Suprapubic skin (tissue), 4 donors: ENCODE measurements around the gene C22orf39. TPM values are rescaled to one million over a fixed set of nuclear protein-coding genes. Genes with fewer than 3 reads are reported as not detected.

Experiments used
- DNase-seq, 2 donors: peaks; one replicate each; pipeline ENCODE4 v3.0.0-alpha.2; 2019; ENCODE audit warnings: low spot score in 2 of 2
- H3K27ac ChIP-seq: fragments of 200-600 bp; sonication (generic); one replicate; pipeline ENCODE4 v1.5.1; 2019
- H3K27me3 ChIP-seq: fragments of 200-600 bp; sonication (generic); one replicate; pipeline ENCODE4 v1.5.1; 2019
- H3K36me3 ChIP-seq: fragments of 200-600 bp; sonication (generic); one replicate; pipeline ENCODE4 v1.5.1; 2019
- H3K4me1 ChIP-seq: fragments of 200-600 bp; sonication (generic); one replicate; pipeline ENCODE4 v1.5.1; 2019
- H3K4me3 ChIP-seq: fragments of 200-600 bp; sonication (generic); one replicate; pipeline ENCODE4 v1.5.1; 2019; ENCODE audit warnings: mild to moderate bottlenecking
- H3K9me3 ChIP-seq: fragments of 200-600 bp; sonication (generic); one replicate; pipeline ENCODE4 v1.5.1; 2019
- CTCF ChIP-seq, 2 donors: fragments of 200-600 bp in 1 of 2; fragments of 450-650 bp in 1 of 2; sonication (generic) in 1 of 2; IDR thresholded peaks; one replicate each; pipeline ENCODE4 v1.5.1; 2016 to 2019; ENCODE audit warnings: antibody characterized with exemption in 2 of 2, mild to moderate bottlenecking in 1 of 2, moderate library complexity in 1 of 2
- EP300 ChIP-seq: sonication (generic); formaldehyde crosslinking; IDR thresholded peaks from one replicate; pipeline ENCODE4 v1.6.1; 2017; ENCODE audit warnings: antibody characterized with exemption
- POLR2A ChIP-seq, 2 donors: fragments of 450-650 bp; IDR thresholded peaks; one replicate each; pipeline ENCODE4 v1.6.1; 2017; ENCODE audit warnings: antibody characterized with exemption in 2 of 2, mild to moderate bottlenecking in 2 of 2, moderate library complexity in 2 of 2
- POLR2AphosphoS5 ChIP-seq, 3 donors: sonication (generic); formaldehyde crosslinking; IDR thresholded peaks; one replicate each; pipeline ENCODE4 v1.6.1; 2017; ENCODE audit warnings: antibody characterized with exemption in 3 of 3
- WGBS: methylation state at CpG from one replicate; pipeline ENCODE4 v1.1.5; 2018; 5-methylcytosine and 5-hydroxymethylcytosine counted together
- total RNA-seq, 4 donors: library from RNA; depleted of rRNA; stranded (reverse); fragments of >200 nt; gene quantifications; one replicate each; pipeline ENCODE4 v1.1.0, GENCODE V29; 2016

The C22orf39 gene
- total RNA-seq, 4 donors from 2014 or later = 49.4 to 67.0 (median 51.7) TPM

GRCh38 chr22:19476023-19476422 is 28.5 kb upstream of the C22orf39 start:
- H3K4me3 ChIP-seq = no peak overlapping the region
- 54% methylated on average over 3 of the region's 3 CpGs for WGBS
- TF ChIP-seq POLR2AphosphoS5 (IDR thresholded peaks at IDR 0.05) (no peak), POLR2A (IDR thresholded peaks at IDR 0.05) (no peak), EP300 (no peak), CTCF (IDR thresholded peaks at IDR 0.05) (no peak)
- H3K9me3 ChIP-seq = no peaks in the 10 kb centered on the region
- peaks cover 36% of the 10 kb centered on the region for H3K36me3 ChIP-seq
- H3K27ac ChIP-seq = no peak overlapping the region
- no peaks in the 10 kb centered on the region for H3K27me3 ChIP-seq
- DNase-seq = no peak
- H3K4me1 ChIP-seq = peaks cover 53% of the 10 kb centered on the region

GRCh38 chr22:19473578-19473977 is 26.1 kb upstream of the C22orf39 start:
- H3K27me3 ChIP-seq = no peaks in the 10 kb centered on the region
- DNase-seq = no peak
- 63% methylated on average over 3 of the region's 3 CpGs for WGBS
- no peak overlapping the region for H3K27ac ChIP-seq
- H3K9me3 ChIP-seq = no peaks in the 10 kb centered on the region
- peaks cover 45% of the 10 kb centered on the region for H3K4me1 ChIP-seq
- H3K4me3 ChIP-seq = no peak overlapping the region
- TF ChIP-seq EP300 = no peak
- no peak for TF ChIP-seq POLR2AphosphoS5 (IDR thresholded peaks at IDR 0.05)
- no peak for TF ChIP-seq POLR2A (IDR thresholded peaks at IDR 0.05)
- no peak for TF ChIP-seq CTCF (IDR thresholded peaks at IDR 0.05)
- peaks cover 60% of the 10 kb centered on the region for H3K36me3 ChIP-seq

- 89% methylated on average over 8 of the region's 8 CpGs for WGBS
- Histone ChIP-seq H3K27ac (no peak overlapping the region), H3K9me3 (no peaks in the 10 kb centered on the region), H3K27me3 (no peaks in the 10 kb centered on the region), H3K4me3 (no peak overlapping the region), H3K36me3 (peaks cover 74% of the 10 kb centered on the region), H3K4me1 (peaks cover 35% of the 10 kb centered on the region)
- TF ChIP-seq POLR2A (IDR thresholded peaks at IDR 0.05) (no peak), CTCF (IDR thresholded peaks at IDR 0.05) (no peak), EP300 (no peak), POLR2AphosphoS5 (IDR thresholded peaks at IDR 0.05) (no peak)
- no peak for DNase-seq
These were observed 24.7 kb upstream of the C22orf39 start for GRCh38 chr22:19472233-19472632.

- Histone ChIP-seq H3K9me3 (no peaks in the 10 kb centered on the region), H3K36me3 (peaks cover 81% of the 10 kb centered on the region), H3K27ac (no peak overlapping the region), H3K27me3 (no peaks in the 10 kb centered on the region), H3K4me3 (no peak overlapping the region), H3K4me1 (peaks cover 29% of the 10 kb centered on the region)
- WGBS = 94% methylated on average over 11 of the region's 11 CpGs
- DNase-seq = no peak
- no peak for TF ChIP-seq POLR2A (IDR thresholded peaks at IDR 0.05)
- no peak for TF ChIP-seq EP300
- TF ChIP-seq POLR2AphosphoS5 (IDR thresholded peaks at IDR 0.05) = no peak
- no peak for TF ChIP-seq CTCF (IDR thresholded peaks at IDR 0.05)
These were observed 24.1 kb upstream of the C22orf39 start for GRCh38 chr22:19471572-19471971.

- no peak for TF ChIP-seq CTCF (IDR thresholded peaks at IDR 0.05)
- TF ChIP-seq POLR2A (IDR thresholded peaks at IDR 0.05) = no peak
- TF ChIP-seq POLR2AphosphoS5 (IDR thresholded peaks at IDR 0.05) = no peak
- no peak for TF ChIP-seq EP300
- Histone ChIP-seq H3K36me3 (peaks cover 96% of the 10 kb centered on the region), H3K4me1 (peaks cover 13% of the 10 kb centered on the region), H3K4me3 (no peak overlapping the region), H3K27ac (no peak overlapping the region), H3K27me3 (no peaks in the 10 kb centered on the region), H3K9me3 (no peaks in the 10 kb centered on the region)
- WGBS = 89% methylated on average over 2 of the region's 2 CpGs
- no peak for DNase-seq
These were observed 22.5 kb upstream of the C22orf39 start for GRCh38 chr22:19470010-19470409.
